HG03521 (cell line): ENCODE data around the gene DOCK4.

Experiments
- ATAC-seq: cut with Tn5 transposase; IDR thresholded peaks from one replicate; pipeline ENCODE4 v1.9.1; 2021; ENCODE audit warnings: mild to moderate bottlenecking, moderate library complexity; ENCODE audit not compliant: unreplicated experiment

The DOCK4 gene

DNA sequence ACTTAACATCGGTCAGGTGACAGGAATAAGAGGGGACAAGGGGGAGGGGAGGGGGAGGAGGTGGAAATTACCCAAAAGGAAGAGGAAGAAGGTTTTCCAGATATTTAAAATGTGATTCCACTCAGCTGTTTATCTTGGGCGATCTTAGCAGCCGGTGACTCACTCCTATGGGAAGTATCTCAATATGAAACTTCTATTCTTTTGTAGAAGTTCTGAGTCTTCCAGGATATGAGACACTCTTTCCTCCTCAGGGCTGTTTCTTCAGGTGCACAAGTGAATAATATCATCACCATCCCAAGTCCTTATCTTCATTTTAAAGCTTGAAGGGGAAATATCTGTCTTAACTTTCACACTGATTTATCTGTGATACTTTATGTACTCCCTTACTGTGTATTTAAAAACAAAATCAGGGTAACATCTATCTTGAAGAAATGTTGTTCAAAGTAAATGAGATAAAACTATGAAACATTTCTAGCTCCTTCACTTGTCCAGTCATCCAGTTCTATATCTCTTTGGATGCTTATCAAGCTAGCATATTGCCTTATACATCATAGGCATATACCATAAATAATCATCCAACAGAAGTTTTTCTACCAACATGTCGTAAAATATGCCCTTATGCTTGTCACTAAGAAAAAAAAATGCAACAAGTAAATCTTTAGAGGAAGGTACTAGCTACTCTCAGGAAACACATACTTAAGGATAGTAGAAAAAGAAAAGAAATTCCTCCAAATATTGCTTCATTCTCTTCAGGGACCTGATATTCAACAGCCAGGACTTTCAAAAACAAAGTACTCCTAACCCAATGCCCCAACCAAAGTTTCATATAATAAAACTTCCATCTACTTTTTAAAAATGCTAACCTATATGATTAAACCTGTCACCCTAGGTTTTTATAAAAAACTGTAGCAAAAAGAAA lies 13.7 kb downstream of the DOCK4 start:
- ATAC-seq: no peak

DNA sequence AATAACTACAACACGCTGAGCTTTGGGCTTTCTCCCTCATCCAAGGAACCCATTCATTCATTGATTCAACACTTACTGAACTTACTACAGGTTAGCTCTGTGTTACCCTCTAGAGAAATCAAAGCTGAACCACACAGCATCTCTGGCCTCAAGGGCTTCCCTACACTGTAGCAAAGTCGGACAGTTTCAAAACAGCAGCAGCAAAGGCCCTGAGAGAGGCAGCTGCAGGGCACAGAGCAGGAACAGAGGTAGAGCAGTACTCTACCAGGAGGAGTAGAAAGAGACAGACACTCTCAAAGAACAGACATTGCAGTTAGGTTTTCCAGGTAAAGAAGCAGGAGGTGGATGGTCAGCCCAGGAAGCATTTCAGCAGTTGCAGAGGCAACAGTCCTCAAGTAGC lies 16.1 kb downstream of the DOCK4 start:
- ATAC-seq: no peak

DNA sequence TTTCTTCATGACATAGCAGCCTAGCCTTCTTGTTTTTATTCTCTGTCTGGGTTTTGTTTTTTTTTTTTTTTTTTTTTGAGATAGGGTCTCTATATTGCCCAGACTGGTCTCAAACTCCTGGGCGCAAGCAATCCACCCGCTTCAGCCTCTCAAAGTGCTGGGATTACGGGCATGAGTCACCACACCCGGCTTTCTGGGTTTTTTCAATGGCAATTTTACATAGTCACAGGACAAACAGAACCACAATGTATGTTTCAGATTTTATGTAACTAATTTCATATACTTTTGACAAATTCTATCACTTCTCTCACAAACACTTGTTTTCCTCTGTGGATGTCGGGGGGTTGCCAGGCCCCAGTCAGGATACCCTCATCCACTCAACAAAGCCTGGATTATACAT lies 16.5 kb downstream of the DOCK4 start:
- no peak for ATAC-seq

DNA sequence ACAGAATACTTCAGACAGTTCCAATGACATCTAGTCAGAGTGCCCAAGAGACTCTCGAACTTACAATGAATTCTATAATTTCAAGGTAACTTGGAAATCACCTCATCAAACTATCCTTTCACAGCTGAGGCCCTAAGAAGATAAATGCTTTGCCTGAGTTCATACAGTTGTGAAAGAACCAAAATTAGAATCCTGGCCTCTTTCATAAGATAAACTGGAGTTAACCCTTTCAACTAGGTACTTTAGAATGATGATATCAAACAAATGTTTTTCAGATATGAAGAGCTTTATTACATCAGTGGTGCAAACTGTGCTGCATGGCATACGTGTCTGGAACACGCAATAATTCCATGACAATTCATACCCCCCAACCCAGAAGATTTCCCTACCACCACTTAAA lies 17.9 kb downstream of the DOCK4 start:
- no peak for ATAC-seq

DNA sequence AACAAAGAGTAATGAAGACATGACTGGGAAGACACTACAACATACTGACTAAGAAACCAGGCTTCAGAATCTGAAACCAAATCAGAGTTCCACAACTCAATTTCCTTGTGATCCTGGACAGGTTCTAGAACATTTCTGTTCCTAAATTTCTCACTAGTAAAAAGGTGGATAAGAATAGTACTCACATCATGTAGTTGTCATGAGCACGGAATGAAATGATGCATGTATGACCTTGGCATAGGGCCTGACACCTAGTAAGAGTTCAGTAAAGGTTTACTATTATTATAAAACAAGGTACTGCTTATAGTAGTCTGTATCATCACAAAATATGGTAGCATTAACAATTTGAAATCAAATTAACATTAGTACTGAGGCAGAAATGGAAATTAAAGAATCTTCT lies 19.9 kb downstream of the DOCK4 start:
- ATAC-seq: no peak

DNA sequence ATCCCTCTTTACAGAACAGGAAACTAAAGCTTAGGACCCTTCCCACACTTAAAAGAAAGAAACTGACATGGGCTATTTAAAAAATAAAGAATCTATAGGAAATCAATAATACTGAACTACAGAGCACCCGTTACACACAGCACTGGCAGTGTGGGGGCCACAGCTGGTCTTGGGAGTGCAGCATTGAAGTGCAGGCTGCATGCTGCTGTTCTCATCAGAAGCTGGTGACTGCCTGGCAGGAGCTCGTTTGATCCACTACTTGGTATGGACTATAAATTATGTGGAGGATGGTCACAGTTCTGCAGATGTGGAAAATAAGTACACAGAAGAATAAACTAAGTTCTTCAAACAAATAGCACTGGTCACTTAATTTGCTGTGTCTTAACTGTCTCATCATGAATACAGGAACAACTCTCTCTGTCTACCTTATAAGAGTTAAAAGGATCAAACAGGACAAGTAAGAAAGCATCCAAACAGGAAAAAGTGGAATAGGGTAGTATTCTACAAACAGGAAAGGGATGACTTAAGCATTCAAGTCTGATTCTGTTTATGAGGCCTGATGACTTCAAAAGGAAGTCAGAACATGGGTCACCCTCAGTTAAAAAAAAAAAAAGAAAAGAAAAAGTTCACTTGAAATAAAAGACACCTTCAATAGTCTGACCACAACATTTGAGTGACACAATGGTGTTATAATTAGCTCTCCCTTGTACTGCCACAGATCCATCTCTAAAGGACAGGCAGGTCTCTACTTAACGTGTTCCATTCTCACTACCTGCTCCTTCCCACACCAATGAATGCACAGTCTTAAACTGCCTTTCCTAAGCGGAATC lies 21.0 kb downstream of the DOCK4 start:
- no peak for ATAC-seq

DNA sequence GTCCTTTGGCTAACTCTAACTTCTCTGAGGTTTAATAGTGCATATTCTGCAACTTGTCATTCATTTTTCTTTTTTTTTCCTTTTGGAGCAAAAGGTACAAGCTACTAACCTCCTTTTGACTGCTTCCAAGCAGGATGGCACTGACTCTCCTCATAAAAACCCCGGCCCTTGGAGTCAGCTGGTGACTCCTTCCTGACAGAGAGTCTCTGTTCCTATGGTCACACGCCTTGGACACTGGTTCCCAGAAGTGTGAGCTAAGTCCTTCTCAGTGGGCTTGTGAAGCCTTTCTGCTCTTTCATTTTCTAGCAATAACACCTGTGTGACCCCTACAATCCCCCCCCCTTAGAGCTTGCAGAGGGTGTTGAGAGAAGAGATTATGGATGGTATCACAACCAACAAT lies 21.7 kb downstream of the DOCK4 start:
- no peak for ATAC-seq

DNA sequence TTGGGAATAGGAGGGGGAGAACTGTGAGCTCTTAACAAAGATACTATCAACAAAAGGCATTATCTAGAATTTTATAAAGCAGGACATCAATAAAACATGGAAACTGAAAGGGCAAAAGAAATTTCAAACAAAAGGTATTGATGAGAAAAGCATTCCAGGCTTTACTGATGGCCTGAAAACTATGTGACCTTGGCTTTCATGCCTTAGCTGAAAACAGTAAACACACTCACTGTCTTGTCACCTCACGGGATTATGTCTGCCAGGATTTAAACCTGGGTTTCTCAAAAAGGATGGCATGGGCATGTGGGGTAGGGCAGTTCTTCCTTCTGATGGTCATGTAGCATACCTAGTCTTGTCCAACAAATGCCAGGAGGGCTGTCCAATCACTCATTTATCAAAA lies 22.9 kb downstream of the DOCK4 start:
- ATAC-seq: no peak

DNA sequence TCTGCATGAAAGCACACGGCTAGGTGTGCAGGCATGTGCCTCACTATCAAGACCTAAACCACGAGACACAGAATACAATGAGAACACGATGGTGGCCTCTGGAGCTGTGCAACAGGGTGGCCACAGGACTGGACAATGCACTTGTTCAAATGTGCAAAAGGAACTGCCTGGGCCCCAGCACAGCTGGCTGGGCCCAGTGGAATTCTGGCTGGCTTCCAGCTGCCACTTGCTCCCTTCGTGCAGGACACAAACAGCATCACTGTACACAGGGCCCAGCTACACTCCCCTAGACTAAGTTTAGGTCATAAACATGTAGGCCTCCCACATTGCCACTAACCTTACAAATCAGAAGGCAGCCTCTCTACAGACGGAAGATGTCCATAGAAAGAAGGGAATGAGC lies 23.4 kb downstream of the DOCK4 start:
- ATAC-seq: no peak

DNA sequence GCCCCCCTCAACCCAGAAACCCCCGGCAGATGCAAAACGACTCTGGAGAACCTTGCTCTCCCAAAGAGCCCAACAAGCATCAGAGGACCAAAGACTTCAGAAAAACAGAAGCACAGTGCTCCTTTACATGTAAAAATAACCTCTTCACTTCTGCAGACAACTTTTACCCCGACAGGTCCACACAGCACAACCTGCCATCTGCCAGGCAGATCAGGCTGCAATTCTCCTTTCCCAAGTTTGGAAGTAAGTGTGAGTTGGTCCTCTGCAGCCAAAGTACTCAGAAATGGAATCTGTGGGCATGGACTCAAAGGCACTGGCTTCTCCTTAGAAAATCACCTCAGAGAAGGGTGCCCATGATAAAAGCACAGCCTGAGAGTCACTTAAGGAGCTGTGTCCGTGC lies 26.0 kb downstream of the DOCK4 start:
- ATAC-seq: no peak

DNA sequence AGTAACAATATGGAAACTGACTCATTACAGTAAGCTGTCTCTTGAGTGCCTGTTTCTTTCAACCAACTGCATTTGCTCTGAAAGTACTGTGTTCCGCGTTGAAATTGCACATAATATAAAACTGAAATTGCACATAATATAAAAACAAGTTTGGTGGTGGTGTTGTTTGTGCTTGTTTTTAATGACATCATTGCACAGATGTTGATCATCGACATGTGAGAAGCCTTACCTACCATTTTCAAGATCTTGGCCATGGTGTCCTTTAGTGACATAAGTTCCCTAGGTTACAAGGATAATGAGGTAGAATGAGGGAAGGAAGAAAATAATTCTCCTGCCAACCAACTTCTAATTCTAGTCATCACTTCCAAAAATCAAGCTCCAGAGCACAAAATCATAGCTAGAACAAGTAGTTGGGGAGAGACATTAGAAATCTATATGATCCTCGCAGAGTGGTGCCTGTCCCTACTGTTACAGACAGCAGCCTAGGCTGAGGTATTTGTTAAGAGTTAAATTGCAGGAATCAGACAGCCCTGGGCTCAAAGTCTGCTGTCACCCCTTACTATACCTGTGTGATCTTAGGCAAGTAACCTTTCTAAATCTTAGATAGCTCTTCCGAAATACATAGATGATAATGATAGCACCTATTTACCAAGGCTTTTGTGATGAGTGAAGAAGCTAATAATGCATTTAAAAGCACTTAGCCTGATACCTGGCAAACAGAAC lies 29.3 kb downstream of the DOCK4 start:
- ATAC-seq: no peak

DNA sequence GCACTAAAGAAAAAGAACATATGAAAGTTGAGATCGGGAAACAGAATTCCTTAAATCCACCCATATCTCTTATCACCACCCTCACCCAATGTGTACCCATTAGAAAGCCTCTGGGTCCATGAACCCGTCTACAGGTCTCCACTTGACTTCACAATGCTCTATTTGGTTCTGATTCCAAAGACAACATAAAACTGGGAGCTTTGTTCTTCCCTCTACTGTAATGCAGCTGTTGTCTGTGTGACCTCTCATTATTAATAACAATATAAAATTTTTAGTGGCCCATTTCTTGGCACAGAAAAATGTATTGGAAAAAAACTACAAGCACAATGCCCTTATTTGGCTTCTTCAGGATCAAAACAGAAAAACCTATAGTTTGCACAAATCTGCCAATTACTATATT lies 30.0 kb downstream of the DOCK4 start:
- no peak for ATAC-seq

DNA sequence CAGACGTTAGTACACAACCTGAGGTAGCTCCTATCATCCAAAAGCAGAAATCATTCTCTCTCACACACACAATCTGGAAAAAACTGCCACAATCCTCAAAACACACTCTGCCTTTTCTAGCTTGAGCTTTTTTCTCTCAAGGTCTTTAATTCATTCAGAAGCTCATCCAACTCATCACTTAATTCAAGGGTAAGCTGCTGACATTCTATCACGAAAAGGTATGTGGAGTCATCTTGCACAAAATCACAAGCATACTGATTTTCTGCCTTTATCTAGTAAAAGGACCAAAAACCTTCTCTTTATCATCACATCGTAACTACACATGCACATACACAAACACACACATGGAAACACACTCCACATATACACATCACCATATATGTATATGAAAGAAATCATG lies 32.0 kb downstream of the DOCK4 start:
- ATAC-seq: no peak

DNA sequence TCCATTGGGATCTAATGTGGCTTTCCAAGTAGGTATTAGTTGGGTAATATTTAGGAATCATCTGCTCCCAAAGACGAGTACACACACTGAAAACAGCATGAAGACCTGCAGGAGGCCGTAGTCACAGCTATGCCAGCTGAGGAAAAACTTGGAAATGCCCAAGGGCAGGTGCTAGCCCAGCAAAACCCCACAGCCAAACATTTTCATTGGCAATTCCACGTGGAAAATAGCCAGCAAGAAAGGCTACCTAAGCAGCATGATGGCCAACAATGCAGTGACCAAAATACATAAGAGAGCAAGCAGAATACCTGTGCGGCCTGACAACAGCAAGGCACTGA lies 32.7 kb downstream of the DOCK4 start:
- no peak for ATAC-seq

DNA sequence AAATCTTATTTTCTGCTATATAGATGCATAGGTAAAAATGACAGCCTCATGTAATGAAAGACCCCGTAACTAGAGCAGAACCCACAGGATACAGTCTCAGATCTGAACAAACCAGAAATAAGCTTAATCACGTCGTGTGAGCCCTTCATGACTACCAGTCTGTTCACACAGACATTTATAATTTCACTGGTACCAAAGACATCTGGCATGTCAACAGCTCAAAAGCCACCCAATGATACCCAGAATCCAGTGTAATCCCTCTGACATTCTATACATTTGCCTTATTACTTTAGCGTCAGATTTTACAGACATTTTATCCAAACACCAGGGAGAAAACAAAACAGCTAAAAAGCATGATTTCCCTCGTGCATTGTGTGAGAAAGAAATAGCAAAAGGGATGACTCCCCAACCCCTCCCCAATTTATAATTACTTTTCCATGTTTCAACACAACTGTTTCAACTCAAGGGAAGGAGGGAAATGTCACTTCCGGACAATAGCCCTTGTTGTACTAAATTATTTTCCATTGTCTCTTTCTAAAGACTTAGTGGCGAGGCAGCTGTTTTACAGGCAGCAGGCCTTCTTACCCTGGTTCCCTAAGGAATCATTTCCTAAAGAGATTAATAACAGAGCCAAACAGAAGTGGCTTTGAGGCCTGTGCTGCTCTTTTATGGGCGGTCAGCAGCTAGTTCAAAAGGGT lies 33.2 kb downstream of the DOCK4 start:
- no peak for ATAC-seq

DNA sequence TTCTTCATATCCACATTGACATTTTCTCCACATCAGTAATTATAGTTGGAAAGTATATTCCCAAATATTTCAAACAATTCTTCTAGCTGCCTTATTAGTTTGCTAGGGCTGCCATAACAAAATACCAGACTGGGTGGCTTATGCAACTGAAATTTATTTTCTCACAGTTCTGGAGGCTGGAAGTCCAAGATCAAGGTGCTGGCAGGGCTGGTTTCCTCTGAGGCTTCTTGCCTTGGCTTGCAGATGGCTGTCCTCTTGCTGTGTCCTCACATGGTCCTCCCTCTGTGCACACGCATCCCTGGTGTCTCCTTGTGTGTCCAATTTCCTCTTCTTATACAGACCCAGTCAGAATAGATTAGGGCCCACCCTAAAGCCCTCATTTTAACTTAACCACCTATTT lies 34.5 kb downstream of the DOCK4 start:
- ATAC-seq: no peak

DNA sequence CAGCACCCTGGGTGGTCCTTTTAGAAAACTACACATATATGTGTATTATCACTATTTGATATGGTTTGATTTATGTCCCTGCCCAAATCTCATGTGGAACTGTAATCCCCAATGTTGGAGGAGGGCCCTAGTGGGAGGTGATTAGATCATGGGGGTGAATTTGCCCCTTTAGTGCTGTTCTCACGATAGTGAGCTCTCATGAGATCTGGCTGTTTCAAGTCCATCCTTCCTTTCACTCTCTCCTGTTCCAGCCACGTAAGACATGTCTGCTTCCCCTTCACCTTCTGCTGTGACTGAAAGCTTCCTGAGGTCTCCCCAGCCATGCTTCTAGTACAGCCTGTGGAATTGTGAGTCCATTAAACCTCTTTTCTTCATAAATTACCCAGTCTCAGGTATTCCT lies 37.3 kb downstream of the DOCK4 start:
- ATAC-seq: no peak

DNA sequence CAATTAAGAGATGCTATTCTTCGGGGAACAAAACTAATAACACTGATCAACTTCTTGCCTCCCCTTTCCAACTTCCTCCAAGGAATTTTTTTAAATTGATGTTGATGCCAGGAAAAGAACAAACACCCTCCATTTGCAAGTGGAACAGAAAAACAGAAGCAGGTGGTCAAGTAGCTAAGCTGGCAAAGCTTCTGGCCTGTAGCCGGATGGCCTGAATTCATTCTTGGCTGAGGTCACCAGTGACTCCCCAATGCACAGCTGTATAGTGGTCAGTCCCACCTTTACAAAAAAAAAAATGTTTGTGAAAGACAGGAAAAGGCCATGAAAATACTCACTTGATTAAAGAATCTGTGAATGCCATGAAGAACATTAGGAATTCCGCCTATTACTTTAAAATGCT lies 39.1 kb downstream of the DOCK4 start:
- ATAC-seq: no peak

DNA sequence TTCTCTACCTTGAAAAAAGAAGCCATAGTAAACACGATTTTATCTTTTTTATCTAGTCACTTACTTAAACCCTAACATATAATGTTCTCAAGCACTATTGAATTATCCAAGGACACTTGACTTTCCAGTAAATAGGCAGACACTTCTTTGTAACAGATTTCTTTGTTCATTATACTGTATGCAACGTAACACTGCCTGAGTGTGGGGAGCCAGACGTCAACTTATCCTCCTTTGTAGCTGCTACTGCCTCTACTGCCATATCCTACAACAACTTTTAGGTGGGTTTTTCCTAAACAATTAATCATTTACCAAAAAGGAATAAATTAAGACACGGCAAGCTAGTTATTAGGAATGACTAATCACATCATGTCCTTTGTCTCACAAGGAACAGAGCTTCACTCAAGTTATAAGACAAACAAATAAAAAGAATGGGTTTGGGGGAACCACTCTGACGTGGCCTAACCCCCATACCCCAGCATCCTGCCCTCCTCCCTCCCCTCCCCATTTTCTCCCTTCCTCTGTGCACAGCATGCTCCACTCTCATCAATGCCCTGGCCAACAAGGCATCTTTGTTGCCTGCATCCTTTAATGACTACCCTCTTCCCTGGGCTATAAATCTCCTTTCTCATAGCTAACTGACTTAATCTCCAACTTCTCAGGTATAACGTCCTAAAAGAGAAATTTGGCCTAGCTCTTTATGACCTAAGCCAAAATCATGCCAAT lies 43.3 kb downstream of the DOCK4 start:
- no peak for ATAC-seq

DNA sequence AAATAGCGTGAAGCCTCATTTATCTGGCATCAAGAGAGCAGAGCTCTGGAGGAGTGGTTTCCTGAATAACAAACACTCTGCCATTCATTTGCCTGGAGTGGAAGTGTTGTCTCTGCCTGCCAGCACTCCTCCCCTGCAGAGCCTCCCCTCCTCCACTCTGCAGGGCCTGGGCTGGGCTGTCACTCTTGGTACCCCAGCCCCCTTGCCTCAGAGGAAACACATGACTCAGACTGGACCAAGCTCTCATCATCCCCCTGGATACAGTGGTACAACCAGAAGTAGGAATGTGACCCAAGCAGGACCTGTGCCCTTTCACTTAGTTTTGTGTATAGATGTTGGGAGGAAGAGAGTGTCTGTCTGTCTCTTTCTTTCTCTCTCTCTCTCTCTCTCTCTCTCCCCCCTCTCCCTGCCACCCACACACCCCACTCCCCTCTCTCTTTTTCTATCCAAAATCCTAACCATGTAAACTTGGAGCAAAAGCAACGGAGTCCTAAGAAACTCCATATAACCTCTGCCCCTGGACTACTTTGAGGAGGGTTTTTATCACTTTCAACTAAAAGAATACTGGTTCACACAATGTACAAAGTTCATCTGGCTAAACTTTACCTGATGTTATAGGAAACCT lies 43.9 kb downstream of the DOCK4 start:
- ATAC-seq: no peak
